ENCODE measurements around the gene MET.
"Not testable (repeated sequence)": the region's sequence is repeated elsewhere in the genome, so short reads cannot be mapped to it uniquely, and the experiment has no call there.

- TF ChIP-seq EZH2 (IDR thresholded peaks at IDR 0.05; ENCODE audit: low read length, missing control alignments) = not testable (repeated sequence)
- TF ChIP-seq, protein P1, sequence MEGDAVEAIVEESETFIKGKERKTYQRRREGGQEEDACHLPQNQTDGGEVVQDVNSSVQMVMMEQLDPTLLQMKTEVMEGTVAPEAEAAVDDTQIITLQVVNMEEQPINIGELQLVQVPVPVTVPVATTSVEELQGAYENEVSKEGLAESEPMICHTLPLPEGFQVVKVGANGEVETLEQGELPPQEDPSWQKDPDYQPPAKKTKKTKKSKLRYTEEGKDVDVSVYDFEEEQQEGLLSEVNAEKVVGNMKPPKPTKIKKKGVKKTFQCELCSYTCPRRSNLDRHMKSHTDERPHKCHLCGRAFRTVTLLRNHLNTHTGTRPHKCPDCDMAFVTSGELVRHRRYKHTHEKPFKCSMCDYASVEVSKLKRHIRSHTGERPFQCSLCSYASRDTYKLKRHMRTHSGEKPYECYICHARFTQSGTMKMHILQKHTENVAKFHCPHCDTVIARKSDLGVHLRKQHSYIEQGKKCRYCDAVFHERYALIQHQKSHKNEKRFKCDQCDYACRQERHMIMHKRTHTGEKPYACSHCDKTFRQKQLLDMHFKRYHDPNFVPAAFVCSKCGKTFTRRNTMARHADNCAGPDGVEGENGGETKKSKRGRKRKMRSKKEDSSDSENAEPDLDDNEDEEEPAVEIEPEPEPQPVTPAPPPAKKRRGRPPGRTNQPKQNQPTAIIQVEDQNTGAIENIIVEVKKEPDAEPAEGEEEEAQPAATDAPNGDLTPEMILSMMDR (conservative IDR thresholded peaks at IDR 0.05 in 1 of 2, IDR thresholded peaks at IDR 0.05 in 1 of 2; ENCODE audit: low read depth in 1 of 2, low read length in 2 of 2) = not testable (repeated sequence)
These were observed 149.7 kb downstream of the MET start for GRCh38 chr7:116821647-116822046.

Data from fibroblast of lung (primary cell).